COLO668 (cell line): ENCODE measurements around the gene GRK5.

Experiments used
- DNase-seq: peaks from one replicate; lab custom pipeline; 2025; ENCODE audit not compliant: unreplicated experiment; lab: John Stamatoyannopoulos, UW

Gene GRK5

GRCh38 chr10:119357412-119358151 lies 150.2 kb downstream of the GRK5 start:
- DNase-seq, result no peak

GRCh38 chr10:119358152-119358512 lies 150.8 kb downstream of the GRK5 start:
- DNase-seq, result no peak

- no peak for DNase-seq
These were observed 151.2 kb downstream of the GRK5 start for GRCh38 chr10:119358567-119358966.

- DNase-seq, result no peak
These were observed 151.7 kb downstream of the GRK5 start for GRCh38 chr10:119359025-119359424.

GRCh38 chr10:119360181-119360921 lies 153.0 kb downstream of the GRK5 start:
- DNase-seq, result no peak

- no peak for DNase-seq
These were observed 153.7 kb downstream of the GRK5 start for GRCh38 chr10:119361037-119361436.

GRCh38 chr10:119362122-119362521 lies 154.8 kb downstream of the GRK5 start:
- no peak for DNase-seq

- no peak for DNase-seq
These were observed 157.6 kb downstream of the GRK5 start for GRCh38 chr10:119364645-119365600.

GRCh38 chr10:119365773-119366599 lies 158.6 kb downstream of the GRK5 start:
- no peak for DNase-seq

- DNase-seq, result no peak
These were observed 160.6 kb downstream of the GRK5 start for GRCh38 chr10:119367841-119368549.

GRCh38 chr10:119368581-119368980 lies 161.2 kb downstream of the GRK5 start:
- no peak for DNase-seq

GRCh38 chr10:119368991-119369869 lies 161.9 kb downstream of the GRK5 start:
- no peak for DNase-seq

- DNase-seq, result no peak
These were observed 162.9 kb downstream of the GRK5 start for GRCh38 chr10:119370111-119370741.

- no peak for DNase-seq
These were observed 163.8 kb downstream of the GRK5 start for GRCh38 chr10:119370972-119371703.

GRCh38 chr10:119371704-119372663 lies 164.6 kb downstream of the GRK5 start:
- DNase-seq, result no peak

- DNase-seq, result no peak
These were observed 166.1 kb downstream of the GRK5 start for GRCh38 chr10:119373294-119374102.
